Measurements from ENCODE around the gene TUBB8.
"Not testable (repeated sequence)": the region's sequence is repeated elsewhere in the genome, so short reads cannot be mapped to it uniquely, and the experiment has no call there.

DNA sequence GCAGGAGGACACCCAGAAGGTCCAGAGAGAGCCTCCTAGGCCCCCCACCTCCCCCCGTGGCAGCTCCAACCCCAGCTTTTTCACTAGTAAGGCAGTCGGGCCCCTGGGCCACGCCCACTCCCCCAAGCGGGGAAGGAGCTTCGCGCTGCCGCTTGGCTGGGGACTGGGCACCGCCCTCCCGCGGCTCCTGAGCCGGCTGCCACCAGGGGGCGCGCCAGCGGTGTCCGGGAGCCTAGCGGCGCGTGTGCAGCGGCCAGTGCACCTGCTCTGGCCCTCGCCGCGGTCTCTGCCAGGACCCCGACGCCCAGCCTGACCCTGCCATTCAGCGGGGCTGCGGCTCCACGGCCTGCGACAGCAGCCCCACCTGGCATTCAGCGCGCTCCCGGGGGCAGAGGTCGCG lies 37.8 kb downstream of the TUBB8 start:
- not testable (repeated sequence) for TF ChIP-seq POLR2AphosphoS5 (IDR thresholded peaks at IDR 0.05)
- TF ChIP-seq, protein P1, sequence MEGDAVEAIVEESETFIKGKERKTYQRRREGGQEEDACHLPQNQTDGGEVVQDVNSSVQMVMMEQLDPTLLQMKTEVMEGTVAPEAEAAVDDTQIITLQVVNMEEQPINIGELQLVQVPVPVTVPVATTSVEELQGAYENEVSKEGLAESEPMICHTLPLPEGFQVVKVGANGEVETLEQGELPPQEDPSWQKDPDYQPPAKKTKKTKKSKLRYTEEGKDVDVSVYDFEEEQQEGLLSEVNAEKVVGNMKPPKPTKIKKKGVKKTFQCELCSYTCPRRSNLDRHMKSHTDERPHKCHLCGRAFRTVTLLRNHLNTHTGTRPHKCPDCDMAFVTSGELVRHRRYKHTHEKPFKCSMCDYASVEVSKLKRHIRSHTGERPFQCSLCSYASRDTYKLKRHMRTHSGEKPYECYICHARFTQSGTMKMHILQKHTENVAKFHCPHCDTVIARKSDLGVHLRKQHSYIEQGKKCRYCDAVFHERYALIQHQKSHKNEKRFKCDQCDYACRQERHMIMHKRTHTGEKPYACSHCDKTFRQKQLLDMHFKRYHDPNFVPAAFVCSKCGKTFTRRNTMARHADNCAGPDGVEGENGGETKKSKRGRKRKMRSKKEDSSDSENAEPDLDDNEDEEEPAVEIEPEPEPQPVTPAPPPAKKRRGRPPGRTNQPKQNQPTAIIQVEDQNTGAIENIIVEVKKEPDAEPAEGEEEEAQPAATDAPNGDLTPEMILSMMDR (IDR thresholded peaks at IDR 0.05), result not testable (repeated sequence)
